ENCODE measurements around the gene METTL16. TPM values are rescaled to one million over a fixed set of nuclear protein-coding genes. Genes with fewer than 3 reads are reported as not detected.
A peak's percentile ranks its signal among the peaks of the same experiment; 100 is the strongest.

Gene METTL16
- total and polyA plus RNA-seq, 2 experiments from 2014 or later, result 40.1 to 80.8 TPM

- H3K27me3 Mint-ChIP-seq (ENCODE audit: insufficient read depth, low read depth, poor library complexity), result peaks cover 5% of the 10 kb centered on the region
- Histone ChIP-seq H2AFZ (peak overlapping the region; percentile 43; the same call in 1 of the 2 replicates), H3K4me3 (no peak overlapping the region), H3K27ac (ENCODE audit: low read depth) (no peak overlapping the region), H3K36me3 (ENCODE audit: insufficient read depth) (no peaks in the 10 kb centered on the region), H3F3A (replicated peaks; ENCODE audit: low read depth) (no peaks in the 10 kb centered on the region), H3K27me3 (ENCODE audit: insufficient read depth) (no peaks in the 10 kb centered on the region), H4K20me1 (replicated peaks; ENCODE audit: insufficient read depth) (no peaks in the 10 kb centered on the region), H3K79me2 (replicated peaks; ENCODE audit: insufficient read depth) (no peaks in the 10 kb centered on the region), H3K4me2 (no peak overlapping the region), H3K9me2 (ENCODE audit: insufficient read depth) (no peaks in the 10 kb centered on the region), H3K4me1 (ENCODE audit: insufficient read depth) (no peaks in the 10 kb centered on the region)
- H3K36me3 Mint-ChIP-seq (ENCODE audit: low read depth), result no peaks in the 10 kb centered on the region; the same call in 2 of the 3 replicates
- no peak overlapping the region for H3K4me3 Mint-ChIP-seq
- no peak for DNase-seq (ENCODE audit: low spot score)
- TF ChIP-seq CREB1 (CRISPR knock-in tag; IDR thresholded peaks at IDR 0.05; ENCODE audit: low read depth) (no peak), ZNF331 (CRISPR knock-in tag; IDR thresholded peaks at IDR 0.05; ENCODE audit: low read depth) (no peak), STAT1 (IDR thresholded peaks at IDR 0.05; ENCODE audit: unreplicated experiment) (no peak), NANOG (IDR thresholded peaks at IDR 0.05; ENCODE audit: borderline replicate concordance) (no peak), ZNF462 (CRISPR knock-in tag; IDR thresholded peaks at IDR 0.05) (no peak)
- no peak for ATAC-seq
- no peak overlapping the region for H3K27ac Mint-ChIP-seq
- no peaks in the 10 kb centered on the region; the same call in 2 of the 3 replicates for H3K4me1 Mint-ChIP-seq
- H3K9me3 Mint-ChIP-seq, result no peaks in the 10 kb centered on the region
These were observed 30.8 kb upstream of the METTL16 start for GRCh38 chr17:2542456-2542855.

- DNase-seq (ENCODE audit: low spot score), result no peak
- no peaks in the 10 kb centered on the region for H3K9me3 Mint-ChIP-seq
- no peak for TF ChIP-seq EZH2phosphoT487 (IDR thresholded peaks at IDR 0.05; ENCODE audit: unreplicated experiment)
- TF ChIP-seq STAT1 (IDR thresholded peaks at IDR 0.05; ENCODE audit: unreplicated experiment), result no peak
- no peak for TF ChIP-seq ZNF462 (CRISPR knock-in tag; IDR thresholded peaks at IDR 0.05)
These were observed 30.4 kb upstream of the METTL16 start for GRCh38 chr17:2542056-2542455.

More at GRCh38 chr17:2542056-2542455, 30.4 kb upstream of the METTL16 start:
- Histone ChIP-seq H3K4me3 (no peak overlapping the region), H3K9me2 (ENCODE audit: insufficient read depth) (no peaks in the 10 kb centered on the region), H3K4me2 (no peak overlapping the region), H3K79me2 (replicated peaks; ENCODE audit: insufficient read depth) (no peaks in the 10 kb centered on the region), H3K4me1 (ENCODE audit: insufficient read depth) (no peaks in the 10 kb centered on the region), H2AFZ (peak overlapping the region; percentile 43; the same call in 1 of the 2 replicates), H3K36me3 (ENCODE audit: insufficient read depth) (no peaks in the 10 kb centered on the region), H3K27ac (ENCODE audit: low read depth) (no peak overlapping the region), H4K20me1 (replicated peaks; ENCODE audit: insufficient read depth) (no peaks in the 10 kb centered on the region), H3K27me3 (ENCODE audit: insufficient read depth) (no peaks in the 10 kb centered on the region), H3F3A (replicated peaks; ENCODE audit: low read depth) (no peaks in the 10 kb centered on the region)
- H3K4me3 Mint-ChIP-seq, result no peak overlapping the region
- H3K27ac Mint-ChIP-seq, result no peak overlapping the region
- no peaks in the 10 kb centered on the region; the same call in 2 of the 3 replicates for H3K4me1 Mint-ChIP-seq
- no peaks in the 10 kb centered on the region; the same call in 2 of the 3 replicates for H3K36me3 Mint-ChIP-seq (ENCODE audit: low read depth)
- no peak for ATAC-seq
- peaks cover 5% of the 10 kb centered on the region for H3K27me3 Mint-ChIP-seq (ENCODE audit: insufficient read depth, low read depth, poor library complexity)

All from GM23338 (cell line).